NB4 (cell line): ENCODE measurements around the gene SLC23A3.

Experiments used
- CTCF ChIP-seq: IDR thresholded peaks from one replicate; pipeline ENCODE4 v1.5.1; 2012; ENCODE audit warnings: low read depth, low read length
- MAX ChIP-seq: IDR thresholded peaks from 2 replicates; pipeline ENCODE4 v1.6.1; 2011; ENCODE audit warnings: low read depth, low read length
- MYC ChIP-seq: IDR thresholded peaks from 2 replicates; pipeline ENCODE4 v1.6.1; 2011; ENCODE audit warnings: low read depth, low read length
- POLR2A ChIP-seq: IDR thresholded peaks from 2 replicates; pipeline ENCODE4 v1.6.1; 2011; ENCODE audit warnings: mild to moderate bottlenecking; ENCODE audit not compliant: insufficient read length; ENCODE audit errors: extremely low read depth

GRCh38 chr2:219213026-219213415 lies 43.2 kb upstream of the SLC23A3 start:
- TF ChIP-seq CTCF, result no peak
- TF ChIP-seq POLR2A, result no peak
- no peak for TF ChIP-seq MAX
- no peak for TF ChIP-seq MYC
